IMR-90 (cell line): Measurements from ENCODE around the gene DDX39A. TPM values are rescaled to one million over a fixed set of nuclear protein-coding genes. Genes with fewer than 3 reads are reported as not detected.

Experiments
- ATAC-seq: fragments of 200-7000 bp; cut with Tn5 transposase; 2 replicates; pipeline ENCODE4 v1.9.1; 2020; ENCODE audit warnings: low read depth, mild to moderate bottlenecking, moderate library complexity
- BruUV-seq: library from RNA; stranded (reverse); fragments of 400-500 nt; replicated peaks from 2 replicates; lab custom pipeline; 2021; lab: Mats Ljungman, UMichigan
- CTCF ChIA-PET: fragments of 300-600 bp; formaldehyde crosslinking; extraction: SDS; loops from one replicate; lab custom pipeline; 2021; ENCODE audit warnings: antibody characterized with exemption; lab: Yijun Ruan, JAX
- POLR2A ChIA-PET: fragments of 300-600 bp; sonication (Branson Sonifier 250); formaldehyde crosslinking; loops from one replicate; lab custom pipeline; 2022; ENCODE audit warnings: antibody characterized with exemption; ENCODE audit not compliant: unreplicated experiment; lab: Charles Lee
- DNase-seq: peaks from one replicate; pipeline ENCODE4 v3.0.0; 2013
- H2AFZ ChIP-seq: replicated peaks from 2 replicates; pipeline ENCODE3; 2013; ENCODE audit warnings: low read length, mild to moderate bottlenecking; ENCODE audit not compliant: poor library complexity
- H2AK5ac ChIP-seq: 2 replicates; pipeline ENCODE4 v1.6.1; 2013; ENCODE audit warnings: low read depth, low read length, inconsistent platforms
- H2AK9ac ChIP-seq: replicated peaks from 2 replicates; pipeline ENCODE3; 2013; ENCODE audit warnings: mild to moderate bottlenecking, low read depth, low read length, moderate library complexity; ENCODE audit not compliant: poor library complexity
- H2BK120ac ChIP-seq: 2 replicates; pipeline ENCODE4 v1.6.1; 2013; ENCODE audit warnings: low read depth, low read length, inconsistent platforms
- H2BK15ac ChIP-seq: 3 replicates; pipeline ENCODE4 v1.6.1; 2013; ENCODE audit warnings: low read depth, low read length, inconsistent platforms
- H2BK20ac ChIP-seq: 2 replicates; pipeline ENCODE4 v1.6.1; 2013; ENCODE audit warnings: low read depth, mild to moderate bottlenecking, inconsistent platforms, low read length, moderate library complexity
- H2BK5ac ChIP-seq: 2 replicates; pipeline ENCODE4 v1.6.1; 2013; ENCODE audit warnings: mild to moderate bottlenecking, low read depth, low read length, inconsistent platforms; ENCODE audit not compliant: poor library complexity, severe bottlenecking
- H3K14ac ChIP-seq: replicated peaks from 2 replicates; pipeline ENCODE4 v1.6.1; 2013; ENCODE audit warnings: low read depth, low read length, inconsistent platforms
- H3K18ac ChIP-seq: 2 replicates; pipeline ENCODE4 v1.6.1; 2013; ENCODE audit warnings: low read depth, low read length, control low read depth
- H3K23ac ChIP-seq: 2 replicates; pipeline ENCODE4 v1.6.1; 2013; ENCODE audit warnings: low read depth, low read length, inconsistent platforms
- H3K27ac ChIP-seq: 2 replicates; pipeline ENCODE4 v1.5.1; 2013; ENCODE audit warnings: mild to moderate bottlenecking, control low read depth, low read length; ENCODE audit not compliant: insufficient read depth
- H3K27me3 ChIP-seq: 2 replicates; pipeline ENCODE4 v1.6.1; 2013; ENCODE audit warnings: low read length; ENCODE audit not compliant: control insufficient read depth, insufficient read depth
- H3K36me3 ChIP-seq: 2 replicates; pipeline ENCODE4 v1.6.1; 2013; ENCODE audit warnings: low read length, mixed read lengths; ENCODE audit not compliant: control insufficient read depth, insufficient read depth
- H3K4ac ChIP-seq: 2 replicates; pipeline ENCODE4 v1.6.1; 2013; ENCODE audit warnings: low read depth, low read length, inconsistent platforms
- H3K4me1 ChIP-seq: 2 replicates; pipeline ENCODE4 v1.6.1; 2013; ENCODE audit warnings: low read length, mixed read lengths; ENCODE audit not compliant: control insufficient read depth, insufficient read depth
- H3K4me2 ChIP-seq: 2 replicates; pipeline ENCODE4 v1.6.1; 2013; ENCODE audit warnings: low read depth, mild to moderate bottlenecking, control low read depth, low read length, moderate library complexity
- H3K4me3 ChIP-seq: 2 replicates; pipeline ENCODE4 v1.5.1; 2013; ENCODE audit warnings: low read depth, mild to moderate bottlenecking, control low read depth, low read length, moderate library complexity; ENCODE audit not compliant: insufficient read depth
- H3K56ac ChIP-seq: 2 replicates; pipeline ENCODE4 v1.6.1; 2013; ENCODE audit warnings: low read length, inconsistent platforms; ENCODE audit not compliant: insufficient read depth; ENCODE audit errors: extremely low read depth
- H3K79me1 ChIP-seq, 2 experiments: 2 replicates each; pipeline ENCODE4 v1.6.1; 2013; ENCODE audit warnings: low read length in 2 of 2, inconsistent platforms in 1 of 2, low read depth in 1 of 2
- H3K9ac ChIP-seq: 2 replicates; pipeline ENCODE4 v1.6.1; 2013; ENCODE audit warnings: low read depth, low read length, control low read depth
- H3K9me1 ChIP-seq: 2 replicates; pipeline ENCODE4 v1.6.1; 2013; ENCODE audit warnings: low read length, inconsistent platforms; ENCODE audit not compliant: insufficient read depth
- H3K9me3 ChIP-seq: 2 replicates; pipeline ENCODE4 v1.6.1; 2013; ENCODE audit warnings: low read length; ENCODE audit not compliant: control insufficient read depth, insufficient read depth
- H4K20me1 ChIP-seq: 2 replicates; pipeline ENCODE4 v1.6.1; 2013; ENCODE audit warnings: low read length, inconsistent platforms; ENCODE audit not compliant: insufficient read depth
- H4K5ac ChIP-seq: 2 replicates; pipeline ENCODE4 v1.6.1; 2013; ENCODE audit warnings: mild to moderate bottlenecking, low read depth, low read length, control low read depth
- H4K8ac ChIP-seq, 2 experiments: 2 replicates each; pipeline ENCODE4 v1.6.1; 2013; ENCODE audit warnings: low read depth in 2 of 2, low read length in 2 of 2, control low read depth in 1 of 2, inconsistent platforms in 1 of 2
- H4K91ac ChIP-seq: 2 replicates; pipeline ENCODE4 v1.6.1; 2013; ENCODE audit warnings: low read depth, low read length, inconsistent platforms; ENCODE audit not compliant: insufficient read depth
- BHLHE40 ChIP-seq: fragments of 150-350 bp; IDR thresholded peaks from 2 replicates; pipeline ENCODE4 v1.6.1; 2016; ENCODE audit warnings: mild to moderate bottlenecking, low read depth, low read length
- CEBPB ChIP-seq: IDR thresholded peaks from 2 replicates; pipeline ENCODE4 v1.6.1; 2012; ENCODE audit warnings: low read depth, low read length, improper control_type of control experiment
- CHD1 ChIP-seq: IDR thresholded peaks from 2 replicates; pipeline ENCODE4 v1.6.1; 2012; ENCODE audit warnings: low read depth, low read length, improper control_type of control experiment
- ELK1 ChIP-seq: fragments of 150-350 bp; IDR thresholded peaks from 2 replicates; pipeline ENCODE4 v1.6.1; 2016; ENCODE audit warnings: low read depth, mild to moderate bottlenecking, low read length, moderate library complexity, borderline replicate concordance
- FOS ChIP-seq: fragments of 150-350 bp; IDR thresholded peaks from 2 replicates; pipeline ENCODE4 v1.6.1; 2016; ENCODE audit warnings: low read depth, low read length
- MAFK ChIP-seq: IDR thresholded peaks from 2 replicates; pipeline ENCODE4 v1.6.1; 2012; ENCODE audit warnings: low read depth, low read length, improper control_type of control experiment
- MAZ ChIP-seq: IDR thresholded peaks from 2 replicates; pipeline ENCODE4 v1.6.1; 2012; ENCODE audit warnings: low read depth, mild to moderate bottlenecking, low read length, improper control_type of control experiment, moderate library complexity, borderline replicate concordance
- MXI1 ChIP-seq: IDR thresholded peaks from 2 replicates; pipeline ENCODE4 v1.6.1; 2012; ENCODE audit warnings: low read depth, mild to moderate bottlenecking, low read length, moderate library complexity, borderline replicate concordance
- NFE2L2 ChIP-seq: fragments of 150-350 bp; IDR thresholded peaks from 2 replicates; pipeline ENCODE4 v1.6.1; 2016; ENCODE audit warnings: low read depth, mild to moderate bottlenecking, low read length
- POLR2A ChIP-seq: IDR thresholded peaks from 2 replicates; pipeline ENCODE4 v1.6.1; 2012; ENCODE audit warnings: mild to moderate bottlenecking, low read depth, low read length
- RAD21 ChIP-seq: IDR thresholded peaks from 2 replicates; pipeline ENCODE4 v1.6.1; 2012; ENCODE audit warnings: low read length, improper control_type of control experiment
- RCOR1 ChIP-seq: IDR thresholded peaks from 2 replicates; pipeline ENCODE4 v1.6.1; 2012; ENCODE audit warnings: mild to moderate bottlenecking, low read length, improper control_type of control experiment; ENCODE audit not compliant: insufficient replicate concordance
- RFX5 ChIP-seq: IDR thresholded peaks from 2 replicates; pipeline ENCODE4 v1.8.0; 2012; ENCODE audit warnings: low read depth, mild to moderate bottlenecking, low read length, moderate library complexity
- SMC3 ChIP-seq: fragments of 150-350 bp; IDR thresholded peaks from 2 replicates; pipeline ENCODE4 v1.6.1; 2016; ENCODE audit warnings: low read depth, mild to moderate bottlenecking, antibody characterized with exemption, low read length, moderate library complexity
- USF2 ChIP-seq: fragments of 150-350 bp; IDR thresholded peaks from 2 replicates; pipeline ENCODE4 v1.6.1; 2017; ENCODE audit warnings: mild to moderate bottlenecking, antibody characterized with exemption, low read length, low read depth
- WGBS, 2 experiments: methylation state at CpG; one replicate each; pipeline versions ENCODE4 v1.1.5 to v1.1.7; 2013; ENCODE audit warnings: missing lambda C conversion rate in 2 of 2; ENCODE audit not compliant: insufficient read length in 1 of 2; ENCODE audit errors: extremely low coverage in 2 of 2; 5-methylcytosine and 5-hydroxymethylcytosine counted together
- dilution Hi-C: fragments of 300-500 bp; cut with HindIII; formaldehyde crosslinking; loops from one replicate; pipeline ENCODE4 v1.14.3; 2018; ENCODE audit warnings: low sequenced_read_pairs; ENCODE audit not compliant: unreplicated experiment
- in situ Hi-C: fragments of 300-500 bp; cut with MboI; formaldehyde crosslinking; loops from 3 replicates; pipeline ENCODE4 v1.14.3; 2019; ENCODE audit warnings: low sequenced_read_pairs, inconsistent platforms, mixed read lengths
- intact Hi-C: fragments of 100-400 bp; cut with micrococcal nuclease; formaldehyde crosslinking; loops from 2 replicates; pipeline ENCODE4 v1.10.0; 2022
- polyA plus RNA-seq, 3 experiments: library from polyadenylated mRNA; depleted of rRNA; stranded (reverse); fragments of >200 nt; gene quantifications; 2 replicates each; pipeline ENCODE4 v1.2.3, GENCODE V29; 2012; ENCODE audit warnings: low replicate concordance in 1 of 3
- total RNA-seq: library from RNA; depleted of rRNA; stranded (reverse); fragments of >200 nt; gene quantifications from 2 replicates; pipeline ENCODE4 v1.2.3, GENCODE V29; 2012
- TF ChIP-seq, protein P1 (sequence below): conservative IDR thresholded peaks from 2 replicates; pipeline ENCODE4 v1.5.1; 2012; ENCODE audit warnings: mild to moderate bottlenecking, low read depth, low read length, improper control_type of control experiment

DDX39A gene
- total and polyA plus RNA-seq, 2 of the 4 experiments (the other 2 are of a cell fraction), result 82.5 to 83.0 TPM

- Histone ChIP-seq H3K79me1 (peaks cover 0 to 4% of the 10 kb centered on the region in 2 experiments; a peak in 1 of 4 replicates), H3K27me3 (no peaks in the 10 kb centered on the region), H3K14ac (no peak overlapping the region), H4K91ac (no peak overlapping the region), H3K9me1 (peaks cover 6% of the 10 kb centered on the region; the same call in 1 of the 2 replicates), H3K4me2 (no peak overlapping the region), H2AK9ac (peak overlapping the region; percentile 65), H4K8ac (no peak overlapping the region), H3K4me3 (no peak overlapping the region), H4K20me1 (peaks cover 9% of the 10 kb centered on the region; the same call in 1 of the 2 replicates), H3K56ac (no peak overlapping the region), H3K4ac (no peak overlapping the region), H2AK5ac (no peak overlapping the region), H3K9me3 (no peaks in the 10 kb centered on the region; the same call in 1 of the 2 replicates), H2AFZ (no peak overlapping the region), H3K36me3 (peaks cover 35% of the 10 kb centered on the region), H3K23ac (no peak overlapping the region), H2BK5ac (no peak overlapping the region), H2BK120ac (no peak overlapping the region), H3K18ac (no peak overlapping the region), H3K27ac (no peak overlapping the region), H3K4me1 (no peaks in the 10 kb centered on the region), H2BK20ac (no peak overlapping the region), H2BK15ac (no peak overlapping the region), H3K9ac (no peak overlapping the region), H4K5ac (no peak overlapping the region)
- WGBS, 2 experiments, result 100% methylated on average over 4 of the region's 9 CpGs; no CpG with 5 or more reads in 1 of the 2 experiments
- BruUV-seq, result no TSS peak
- dilution Hi-C loops, result no loop called here
- CTCF ChIA-PET, result interaction anchor here (0.8 kb wide), 1 partner anchor 332 kb away, joined by 4 read pairs; the partner anchor contains the start of gene MISP3
- no peak for ATAC-seq
- intact Hi-C loops, result no loop called here
- TF ChIP-seq RFX5 (no peak), CHD1 (no peak), ELK1 (no peak), BHLHE40 (no peak), POLR2A (no peak), NFE2L2 (no peak), USF2 (no peak), MAFK (no peak), RAD21 (no peak), FOS (no peak), SMC3 (no peak), RCOR1 (no peak), MXI1 (no peak), MAZ (no peak), CEBPB (no peak)
- TF ChIP-seq, protein P1, sequence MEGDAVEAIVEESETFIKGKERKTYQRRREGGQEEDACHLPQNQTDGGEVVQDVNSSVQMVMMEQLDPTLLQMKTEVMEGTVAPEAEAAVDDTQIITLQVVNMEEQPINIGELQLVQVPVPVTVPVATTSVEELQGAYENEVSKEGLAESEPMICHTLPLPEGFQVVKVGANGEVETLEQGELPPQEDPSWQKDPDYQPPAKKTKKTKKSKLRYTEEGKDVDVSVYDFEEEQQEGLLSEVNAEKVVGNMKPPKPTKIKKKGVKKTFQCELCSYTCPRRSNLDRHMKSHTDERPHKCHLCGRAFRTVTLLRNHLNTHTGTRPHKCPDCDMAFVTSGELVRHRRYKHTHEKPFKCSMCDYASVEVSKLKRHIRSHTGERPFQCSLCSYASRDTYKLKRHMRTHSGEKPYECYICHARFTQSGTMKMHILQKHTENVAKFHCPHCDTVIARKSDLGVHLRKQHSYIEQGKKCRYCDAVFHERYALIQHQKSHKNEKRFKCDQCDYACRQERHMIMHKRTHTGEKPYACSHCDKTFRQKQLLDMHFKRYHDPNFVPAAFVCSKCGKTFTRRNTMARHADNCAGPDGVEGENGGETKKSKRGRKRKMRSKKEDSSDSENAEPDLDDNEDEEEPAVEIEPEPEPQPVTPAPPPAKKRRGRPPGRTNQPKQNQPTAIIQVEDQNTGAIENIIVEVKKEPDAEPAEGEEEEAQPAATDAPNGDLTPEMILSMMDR, result no peak
- POLR2A ChIA-PET, result no interaction called here
- in situ Hi-C loops, result no loop called here
- no peak for DNase-seq
Observed at GRCh38 chr19:14404312-14404711, 14.8 kb downstream of the DDX39A start.
